GM10266 (cell line): Measurements from ENCODE around the gene SMARCA1.

Source experiments
- DNase-seq: peaks from one replicate; pipeline ENCODE4 v3.0.0; 2012; ENCODE audit errors: extremely low spot score
- TF ChIP-seq, protein P1 (sequence below): IDR thresholded peaks from 2 replicates; pipeline ENCODE4 v1.5.1; 2012; ENCODE audit warnings: mild to moderate bottlenecking, low read depth; ENCODE audit not compliant: control insufficient read depth, insufficient read depth; ENCODE audit errors: missing control alignments

Gene SMARCA1

GRCh38 chrX:129529685-129530281 lies 6.5 kb upstream of the SMARCA1 start:
- TF ChIP-seq, protein P1, sequence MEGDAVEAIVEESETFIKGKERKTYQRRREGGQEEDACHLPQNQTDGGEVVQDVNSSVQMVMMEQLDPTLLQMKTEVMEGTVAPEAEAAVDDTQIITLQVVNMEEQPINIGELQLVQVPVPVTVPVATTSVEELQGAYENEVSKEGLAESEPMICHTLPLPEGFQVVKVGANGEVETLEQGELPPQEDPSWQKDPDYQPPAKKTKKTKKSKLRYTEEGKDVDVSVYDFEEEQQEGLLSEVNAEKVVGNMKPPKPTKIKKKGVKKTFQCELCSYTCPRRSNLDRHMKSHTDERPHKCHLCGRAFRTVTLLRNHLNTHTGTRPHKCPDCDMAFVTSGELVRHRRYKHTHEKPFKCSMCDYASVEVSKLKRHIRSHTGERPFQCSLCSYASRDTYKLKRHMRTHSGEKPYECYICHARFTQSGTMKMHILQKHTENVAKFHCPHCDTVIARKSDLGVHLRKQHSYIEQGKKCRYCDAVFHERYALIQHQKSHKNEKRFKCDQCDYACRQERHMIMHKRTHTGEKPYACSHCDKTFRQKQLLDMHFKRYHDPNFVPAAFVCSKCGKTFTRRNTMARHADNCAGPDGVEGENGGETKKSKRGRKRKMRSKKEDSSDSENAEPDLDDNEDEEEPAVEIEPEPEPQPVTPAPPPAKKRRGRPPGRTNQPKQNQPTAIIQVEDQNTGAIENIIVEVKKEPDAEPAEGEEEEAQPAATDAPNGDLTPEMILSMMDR = no peak
- DNase-seq = no peak

DNA sequence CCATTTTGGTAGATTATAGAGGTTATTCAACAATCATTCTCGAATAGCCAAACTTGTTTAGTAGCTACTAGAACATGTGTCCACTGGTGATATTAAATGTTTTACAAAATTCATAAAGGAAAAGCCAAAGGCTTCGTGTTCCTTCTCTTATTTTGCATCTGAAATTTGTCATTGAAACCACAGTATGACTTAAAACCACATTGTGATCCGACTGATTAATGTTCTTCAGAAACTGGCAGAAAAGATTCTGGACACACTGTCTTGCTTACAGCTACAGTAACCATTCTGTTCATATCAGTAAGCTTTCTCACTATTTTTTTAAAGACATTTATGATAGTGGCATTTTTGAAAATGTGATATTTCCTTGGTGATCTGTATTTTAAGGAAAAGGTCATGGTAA lies 2.6 kb upstream of the SMARCA1 start:
- no peak for DNase-seq
- TF ChIP-seq, protein P1 = no peak

DNA sequence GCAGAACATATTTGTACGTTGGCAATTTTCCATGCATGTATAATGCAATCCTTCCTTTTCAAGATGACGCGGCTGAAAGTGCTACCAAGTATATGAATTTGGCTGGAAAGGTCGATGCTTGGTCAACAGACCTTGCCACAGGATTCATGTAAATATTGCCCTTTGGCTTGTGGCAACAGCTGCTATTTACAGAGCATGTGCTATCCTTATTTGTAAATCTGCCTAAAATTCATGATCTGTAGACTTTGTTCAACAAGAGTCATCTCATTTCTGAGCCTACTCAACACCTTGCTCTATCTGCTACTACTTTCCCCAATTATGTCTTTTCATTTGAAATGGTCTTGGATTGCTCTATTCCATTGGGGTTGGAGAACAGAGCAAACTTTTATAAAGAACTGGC lies 1.9 kb upstream of the SMARCA1 start:
- no peak for DNase-seq
- TF ChIP-seq, protein P1 = no peak

DNA sequence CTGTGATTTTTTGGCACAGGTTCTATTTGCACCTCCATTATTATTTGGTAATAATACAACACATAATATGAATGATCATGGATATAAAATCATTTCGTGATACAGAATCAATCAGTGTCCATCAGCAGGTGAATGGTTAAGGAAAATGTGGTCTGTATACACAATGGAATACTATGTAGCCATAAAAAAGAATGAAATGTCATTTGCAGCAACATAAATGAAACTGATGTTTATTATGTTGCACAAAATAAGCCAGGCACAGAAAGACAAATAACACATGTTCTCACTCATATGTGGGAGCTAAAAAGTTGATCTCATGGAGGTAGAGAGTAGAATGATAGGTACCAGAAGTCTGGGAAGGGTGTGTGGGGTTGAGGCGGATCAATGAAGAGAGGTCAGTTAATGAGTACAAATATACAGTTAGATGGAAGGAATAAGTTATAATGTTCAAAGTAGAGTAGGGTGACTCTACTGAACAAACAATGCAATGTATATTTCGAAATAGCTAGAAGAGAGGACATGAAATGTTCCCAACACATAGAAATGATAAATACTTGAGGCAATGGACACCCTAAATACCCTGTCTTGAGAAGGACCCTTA lies 1.1 kb upstream of the SMARCA1 start:
- no peak for DNase-seq

DNA sequence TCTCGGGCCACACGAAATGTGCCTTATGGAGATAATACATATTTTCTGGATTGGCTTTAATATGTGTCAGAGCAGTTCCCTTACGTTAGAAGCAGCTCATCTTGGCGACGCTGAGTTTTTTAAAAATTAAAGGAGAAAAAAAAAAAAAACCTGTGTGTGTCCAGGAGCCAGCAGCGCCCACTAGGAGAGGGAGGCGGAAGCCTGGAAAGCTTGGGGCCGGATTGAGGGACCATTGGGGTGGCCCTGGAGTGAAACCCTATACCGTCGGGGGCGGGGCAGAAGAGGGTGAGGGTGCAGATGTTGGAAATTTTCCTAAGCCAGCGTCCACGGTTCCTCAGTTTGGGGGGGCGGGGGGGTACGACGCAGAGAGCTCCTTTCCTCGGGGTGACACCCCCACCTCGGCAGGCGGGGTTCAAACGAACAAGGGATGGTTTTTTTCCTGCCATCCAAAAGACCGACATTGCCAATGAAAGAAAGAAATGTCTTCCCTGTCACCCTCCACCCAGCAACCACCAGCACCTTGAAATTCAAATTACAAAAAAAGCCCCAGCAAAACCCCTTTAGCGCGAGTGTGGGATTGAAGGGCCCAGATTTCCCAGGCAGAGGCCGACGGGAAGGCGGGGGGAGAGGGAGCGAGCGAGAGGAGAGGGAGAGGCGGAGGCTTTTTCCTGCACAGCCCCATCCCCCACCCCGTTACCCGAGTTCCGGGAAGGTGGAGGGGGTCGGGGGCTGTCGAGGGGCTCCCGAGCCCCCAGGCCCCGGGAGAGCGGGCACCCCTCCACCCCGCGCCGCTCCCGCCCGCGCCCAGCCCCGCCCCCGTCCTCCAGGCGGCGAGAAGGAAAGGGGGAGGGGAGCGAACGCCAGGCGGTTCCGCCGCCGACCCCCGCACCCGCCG lies 859 bp downstream of the SMARCA1 start:
- TF ChIP-seq, protein P1 = no peak
- DNase-seq = peak; percentile 14

More for the DNA sequence above, 1.1 kb upstream of the SMARCA1 start:
- TF ChIP-seq, protein P1 = no peak

- DNase-seq = no peak
- TF ChIP-seq, protein P1 = no peak
Observed at GRCh38 chrX:129520151-129520550, 3.1 kb downstream of the SMARCA1 start.
